NOMO-1 treated with DMSO at 0.1 percent for 48 hours (cell line): ENCODE measurements around the gene RNASE11.
"Not testable (repeated sequence)": the region's sequence is repeated elsewhere in the genome, so short reads cannot be mapped to it uniquely, and the experiment has no call there.

Source experiments
- DNase-seq: peaks from one replicate; lab custom pipeline; 2025; ENCODE audit not compliant: unreplicated experiment; lab: John Stamatoyannopoulos, UW

Gene RNASE11

GRCh38 chr14:20614038-20614840 lies 26.4 kb upstream of the RNASE11 start:
- no peak for DNase-seq

- DNase-seq: peak; percentile 92
Observed at GRCh38 chr14:20613094-20614037, 25.6 kb upstream of the RNASE11 start.

- peak; percentile 71 for DNase-seq
Observed at GRCh38 chr14:20612403-20612802, 24.6 kb upstream of the RNASE11 start.

- no peak for DNase-seq
Observed at GRCh38 chr14:20611277-20611676, 23.5 kb upstream of the RNASE11 start.

- DNase-seq: peak; percentile 62
Observed at GRCh38 chr14:20610002-20610765, 22.4 kb upstream of the RNASE11 start.

GRCh38 chr14:20609215-20610001 lies 21.6 kb upstream of the RNASE11 start:
- peak; percentile 83 for DNase-seq

- no peak for DNase-seq
Observed at GRCh38 chr14:20608383-20609110, 20.7 kb upstream of the RNASE11 start.

GRCh38 chr14:20607617-20608016 lies 19.8 kb upstream of the RNASE11 start:
- DNase-seq: no peak

- DNase-seq: no peak
Observed at GRCh38 chr14:20606902-20607242, 19.1 kb upstream of the RNASE11 start.

GRCh38 chr14:20606190-20606901 lies 18.5 kb upstream of the RNASE11 start:
- no peak for DNase-seq

- DNase-seq: no peak
Observed at GRCh38 chr14:20603813-20604690, 16.3 kb upstream of the RNASE11 start.

- DNase-seq: no peak
Observed at GRCh38 chr14:20602583-20602982, 14.8 kb upstream of the RNASE11 start.

GRCh38 chr14:20601522-20601921 lies 13.7 kb upstream of the RNASE11 start:
- DNase-seq: peak; percentile 22

- DNase-seq: no peak
Observed at GRCh38 chr14:20597108-20597507, 9.3 kb upstream of the RNASE11 start.

GRCh38 chr14:20595726-20596125 lies 7.9 kb upstream of the RNASE11 start:
- not testable (repeated sequence) for DNase-seq

GRCh38 chr14:20592574-20592973 lies 4.8 kb upstream of the RNASE11 start:
- DNase-seq: no peak

GRCh38 chr14:20591235-20591634 lies 3.4 kb upstream of the RNASE11 start, which contains the start of gene RNASE12:
TSS of gene RNASE12 (minus strand) at chr14:20591376. CDS start at chr14:20590723, 653 bp downstream.
- no peak for DNase-seq

- peak; percentile 50 for DNase-seq
Observed at GRCh38 chr14:20583908-20584307, 3.9 kb downstream of the RNASE11 start.
